ENCODE data around the gene NRARP.

The NRARP gene

GRCh38 chr9:137321726-137322361, 19.8 kb upstream of the NRARP start:
- DNase-seq, result no peak

GRCh38 chr9:137320555-137321384, 18.7 kb upstream of the NRARP start:
- DNase-seq, result no peak

GRCh38 chr9:137319739-137320551, 17.9 kb upstream of the NRARP start:
- DNase-seq, result no peak

- no peak for DNase-seq
Observed at GRCh38 chr9:137319011-137319738, 17.1 kb upstream of the NRARP start.

- no peak for DNase-seq
Observed at GRCh38 chr9:137318602-137319001, 16.5 kb upstream of the NRARP start.

GRCh38 chr9:137317718-137318511, 15.8 kb upstream of the NRARP start:
- DNase-seq, result no peak

GRCh38 chr9:137317021-137317717, 15.1 kb upstream of the NRARP start:
- no peak for DNase-seq

GRCh38 chr9:137316012-137316981, 14.2 kb upstream of the NRARP start:
- peak; percentile 47 for DNase-seq

GRCh38 chr9:137315581-137316011, 13.5 kb upstream of the NRARP start:
- no peak for DNase-seq

- no peak for DNase-seq
Observed at GRCh38 chr9:137314561-137315560, 12.8 kb upstream of the NRARP start.

GRCh38 chr9:137313956-137314560, 12.0 kb upstream of the NRARP start:
- no peak for DNase-seq

GRCh38 chr9:137313326-137313936, 11.4 kb upstream of the NRARP start:
- DNase-seq, result no peak

- DNase-seq, result no peak
Observed at GRCh38 chr9:137312852-137313325, 10.8 kb upstream of the NRARP start.

GRCh38 chr9:137311986-137312851, 10.1 kb upstream of the NRARP start:
- no peak for DNase-seq

- peak; percentile 81 for DNase-seq
Observed at GRCh38 chr9:137311171-137311985, 9.3 kb upstream of the NRARP start.

Measured in NCI-H510A (cell line).